Measurements from ENCODE around the gene CCDC102A.

CCDC102A gene

DNA sequence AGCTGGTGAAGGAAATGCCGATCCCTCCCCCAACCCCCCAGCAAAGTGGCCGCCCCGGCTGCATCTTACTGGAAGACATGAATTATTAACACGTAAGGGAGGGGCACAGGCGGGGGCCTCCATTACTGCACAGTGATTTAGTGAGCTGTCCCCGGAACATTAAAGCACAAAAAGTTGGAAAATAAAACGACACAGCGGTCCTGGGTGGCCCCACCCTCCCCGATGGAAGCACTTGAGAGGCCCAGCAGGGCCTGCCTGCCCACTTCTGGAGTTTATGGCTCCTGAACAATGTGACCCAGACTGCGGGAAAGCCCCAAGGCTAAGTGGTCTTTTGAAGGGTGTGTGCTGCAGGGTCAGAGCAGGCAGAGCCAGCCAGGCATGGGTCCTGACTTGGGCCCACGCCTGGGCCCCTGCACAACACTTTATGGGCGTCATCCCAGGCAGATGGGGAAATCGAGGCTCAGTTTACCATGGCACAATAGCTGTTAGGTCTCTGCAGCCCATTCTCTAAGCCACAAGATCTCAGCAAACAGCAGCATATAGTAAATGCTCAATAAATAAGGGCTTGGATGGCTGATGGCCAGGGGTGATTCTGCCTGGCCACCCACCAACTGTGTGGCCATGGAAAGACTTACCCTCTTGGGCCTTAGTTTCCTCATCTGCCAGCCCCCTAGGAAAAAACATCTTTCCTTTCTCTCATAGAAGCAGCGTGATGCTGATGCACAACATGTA is 22.8 kb downstream of the CCDC102A start:
- DNase-seq (ENCODE audit: low read depth): no peak
- TF ChIP-seq, protein P1, sequence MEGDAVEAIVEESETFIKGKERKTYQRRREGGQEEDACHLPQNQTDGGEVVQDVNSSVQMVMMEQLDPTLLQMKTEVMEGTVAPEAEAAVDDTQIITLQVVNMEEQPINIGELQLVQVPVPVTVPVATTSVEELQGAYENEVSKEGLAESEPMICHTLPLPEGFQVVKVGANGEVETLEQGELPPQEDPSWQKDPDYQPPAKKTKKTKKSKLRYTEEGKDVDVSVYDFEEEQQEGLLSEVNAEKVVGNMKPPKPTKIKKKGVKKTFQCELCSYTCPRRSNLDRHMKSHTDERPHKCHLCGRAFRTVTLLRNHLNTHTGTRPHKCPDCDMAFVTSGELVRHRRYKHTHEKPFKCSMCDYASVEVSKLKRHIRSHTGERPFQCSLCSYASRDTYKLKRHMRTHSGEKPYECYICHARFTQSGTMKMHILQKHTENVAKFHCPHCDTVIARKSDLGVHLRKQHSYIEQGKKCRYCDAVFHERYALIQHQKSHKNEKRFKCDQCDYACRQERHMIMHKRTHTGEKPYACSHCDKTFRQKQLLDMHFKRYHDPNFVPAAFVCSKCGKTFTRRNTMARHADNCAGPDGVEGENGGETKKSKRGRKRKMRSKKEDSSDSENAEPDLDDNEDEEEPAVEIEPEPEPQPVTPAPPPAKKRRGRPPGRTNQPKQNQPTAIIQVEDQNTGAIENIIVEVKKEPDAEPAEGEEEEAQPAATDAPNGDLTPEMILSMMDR (IDR thresholded peaks at IDR 0.05; ENCODE audit: low read length, missing control alignments): no peak
- H3K4me3 ChIP-seq (replicated peaks; ENCODE audit: low read depth, low read length): no peak overlapping the region

DNA sequence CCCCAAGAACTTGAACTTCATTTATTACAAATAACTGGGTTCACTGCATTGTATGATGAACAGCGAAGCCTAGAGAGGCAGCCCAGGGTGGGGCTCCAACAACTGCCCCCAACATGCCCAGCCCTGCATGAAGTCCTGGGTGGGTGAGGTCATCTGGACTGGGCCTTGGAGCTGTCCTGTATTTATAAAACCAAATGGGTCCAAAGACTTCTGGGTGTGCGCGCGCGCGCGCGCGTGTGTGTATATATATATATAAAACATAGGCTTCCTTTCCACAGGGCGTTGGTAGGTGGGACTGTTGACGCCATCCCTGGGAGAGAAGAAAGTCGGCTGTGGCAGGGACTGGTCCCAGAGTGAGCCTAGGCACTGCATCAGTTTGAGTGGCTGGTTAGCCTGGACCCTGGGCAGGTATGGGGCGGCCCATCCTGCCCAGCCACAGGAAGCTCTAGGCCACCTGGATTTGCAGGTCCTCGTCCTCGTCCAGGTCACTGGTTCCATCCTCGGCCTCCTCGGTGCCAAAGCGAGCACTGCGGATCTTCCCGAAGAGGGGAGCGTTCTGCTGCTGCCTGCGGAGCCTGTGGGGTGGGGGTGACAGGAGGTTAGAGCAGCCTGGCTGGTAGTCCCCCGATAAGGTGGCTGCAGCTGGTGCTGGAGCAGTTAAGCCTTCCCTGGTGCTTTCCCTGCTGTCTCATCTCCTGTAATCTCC is 23.9 kb downstream of the CCDC102A start:
- TF ChIP-seq, protein P1 (IDR thresholded peaks at IDR 0.05; ENCODE audit: low read length, missing control alignments): no peak
- H3K4me3 ChIP-seq (replicated peaks; ENCODE audit: low read depth, low read length): no peak overlapping the region
- no peak for DNase-seq (ENCODE audit: low read depth)

DNA sequence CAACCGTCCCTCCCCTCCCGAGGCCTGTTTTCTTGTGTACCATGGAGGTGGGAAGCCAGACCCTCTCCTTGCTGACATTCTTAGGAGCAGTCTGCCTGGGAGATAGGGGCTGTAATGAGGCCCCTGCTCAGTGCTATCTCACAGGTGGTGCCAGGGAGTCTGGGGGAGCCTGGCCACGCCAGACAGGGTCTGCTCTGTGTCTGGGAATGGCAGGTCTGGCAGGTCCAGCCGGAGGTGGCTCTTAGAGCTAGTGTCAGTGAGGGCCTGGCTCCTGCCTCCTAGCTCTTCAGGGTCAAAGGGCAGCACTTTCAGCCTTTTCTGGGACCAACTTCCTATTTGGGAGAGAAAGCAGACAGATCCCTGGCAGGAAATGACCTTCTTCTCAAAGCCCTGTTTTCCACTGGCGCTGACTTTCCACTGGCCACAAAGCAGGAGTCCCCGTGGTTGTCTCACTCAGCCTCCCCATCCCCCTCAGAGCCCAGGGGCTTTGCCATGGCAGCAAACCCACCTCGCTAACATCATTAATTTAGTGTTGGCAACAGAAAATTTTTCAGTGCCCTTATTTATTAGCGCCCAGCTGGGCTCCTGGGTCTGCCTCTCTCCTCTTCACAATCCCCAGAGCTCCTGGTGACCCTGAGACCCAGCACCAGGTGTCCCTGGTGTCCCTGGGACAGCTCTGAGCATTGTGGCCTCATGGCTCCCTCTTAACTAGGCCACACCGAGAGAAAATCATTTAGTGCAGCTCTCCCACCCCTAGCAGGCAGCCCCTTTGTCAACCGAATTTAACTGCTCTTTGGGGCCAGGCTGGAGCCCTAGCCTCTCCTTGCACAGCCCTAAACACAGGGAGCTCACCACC is 26.1 kb downstream of the CCDC102A start:
- no peak overlapping the region for H3K4me3 ChIP-seq (replicated peaks; ENCODE audit: low read depth, low read length)
- DNase-seq (ENCODE audit: low read depth): no peak
- TF ChIP-seq, protein P1 (IDR thresholded peaks at IDR 0.05; ENCODE audit: low read length, missing control alignments): no peak

DNA sequence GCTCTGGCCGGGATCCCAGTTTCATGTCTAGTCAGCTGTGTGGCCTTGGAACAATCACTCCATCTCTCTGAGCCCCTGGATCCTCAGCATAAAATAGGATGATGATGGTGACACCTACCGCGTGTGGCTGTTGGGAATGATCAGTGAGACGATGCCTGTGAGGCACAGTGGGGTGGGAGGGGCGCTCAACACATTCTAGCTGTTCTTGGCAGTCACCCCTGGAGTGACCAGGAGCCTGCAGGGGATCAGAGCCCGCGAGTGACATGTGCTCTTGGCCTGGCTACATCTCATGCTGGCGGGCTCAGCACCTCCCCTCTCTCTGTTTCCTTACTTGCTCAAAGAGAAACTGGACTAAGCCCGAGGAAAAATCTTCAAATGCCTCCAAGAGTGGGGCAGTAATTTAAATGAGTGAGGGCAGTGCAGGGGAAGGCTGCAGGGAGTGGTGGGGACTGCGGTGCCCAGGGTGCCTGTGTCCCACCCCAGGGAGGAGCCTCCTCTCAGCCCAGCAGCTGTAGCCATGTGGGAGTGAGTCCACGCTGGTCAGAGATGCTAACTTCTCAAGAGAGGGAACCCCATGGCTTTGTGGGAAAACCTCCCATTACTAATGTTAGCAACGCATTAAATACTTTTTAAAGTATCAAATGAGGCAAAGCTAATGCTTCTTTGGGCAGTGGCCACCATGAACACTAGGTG is 27.0 kb downstream of the CCDC102A start:
- no peak overlapping the region for H3K4me3 ChIP-seq (replicated peaks; ENCODE audit: low read depth, low read length)
- no peak for DNase-seq (ENCODE audit: low read depth)
- TF ChIP-seq, protein P1 (IDR thresholded peaks at IDR 0.05; ENCODE audit: low read length, missing control alignments): no peak

DNA sequence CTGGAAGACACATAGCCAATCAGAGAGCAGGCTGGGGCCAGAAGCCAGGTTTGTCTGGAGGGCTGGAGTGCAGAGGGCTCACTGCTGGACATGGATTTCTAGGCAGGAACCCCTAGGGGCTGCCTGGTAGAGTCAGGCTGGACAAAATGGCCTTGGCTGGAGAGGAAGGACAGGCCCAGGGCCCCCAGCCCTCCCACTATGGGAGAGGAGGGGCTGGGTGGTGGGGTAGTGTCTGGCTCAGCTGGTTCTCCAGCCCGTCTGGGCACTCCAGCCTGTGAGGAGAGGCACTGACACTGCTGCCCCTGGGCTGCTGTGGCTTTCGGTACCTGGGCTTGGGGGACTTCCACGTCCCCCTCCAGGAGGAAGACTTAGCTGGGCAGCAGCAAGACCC is 28.3 kb downstream of the CCDC102A start:
- TF ChIP-seq, protein P1 (IDR thresholded peaks at IDR 0.05; ENCODE audit: low read length, missing control alignments): no peak
- no peak overlapping the region for H3K4me3 ChIP-seq (replicated peaks; ENCODE audit: low read depth, low read length)
- no peak for DNase-seq (ENCODE audit: low read depth)
